Spleen (tissue), 11 donors: Measurements from ENCODE around the gene SLC25A41. TPM values are rescaled to one million over a fixed set of nuclear protein-coding genes. Genes with fewer than 3 reads are reported as not detected.

ENCODE experiments used
- DNase-seq: peaks from one replicate; pipeline ENCODE4 v3.0.0-alpha.2; 2020
- H3K27ac ChIP-seq, 8 donors: fragments of 200-600 bp; sonication (generic) in 7 of 8; 1 replicate in 4 of 8; 2 replicates in 4 of 8; pipeline versions ENCODE4 v1.5.0 to v1.8.0; 2016 to 2021; ENCODE audit warnings: inconsistent platforms in 4 of 8, mild to moderate bottlenecking in 4 of 8, moderate library complexity in 1 of 8
- H3K27me3 ChIP-seq, 7 donors: fragments of 200-600 bp; sonication (generic) in 6 of 7; replicated peaks in 1 of 7; 1 replicate in 4 of 7; 2 replicates in 3 of 7; pipeline versions ENCODE4 v1.5.0 to v1.8.0; 2016 to 2021; ENCODE audit warnings: inconsistent platforms in 3 of 7, mild to moderate bottlenecking in 1 of 7
- H3K36me3 ChIP-seq, 6 donors: fragments of 200-600 bp; sonication (generic) in 5 of 6; 1 replicate in 4 of 6; 2 replicates in 2 of 6; pipeline versions ENCODE4 v1.5.0 to v1.8.0; 2016 to 2021; ENCODE audit warnings: inconsistent platforms in 2 of 6
- H3K4me1 ChIP-seq, 6 donors: fragments of 200-600 bp; sonication (generic) in 5 of 6; 1 replicate in 3 of 6; 2 replicates in 3 of 6; pipeline versions ENCODE4 v1.5.0 to v1.8.0; 2016 to 2021; ENCODE audit warnings: inconsistent platforms in 3 of 6
- H3K4me3 ChIP-seq, 8 donors: fragments of 200-600 bp; sonication (generic) in 7 of 8; 1 replicate in 4 of 8; 2 replicates in 4 of 8; pipeline versions ENCODE4 v1.5.0 to v1.8.0; 2016 to 2021; ENCODE audit warnings: inconsistent platforms in 4 of 8, mild to moderate bottlenecking in 4 of 8, moderate library complexity in 2 of 8
- H3K9me3 ChIP-seq, 8 donors: fragments of 200-600 bp; sonication (generic) in 7 of 8; 1 replicate in 4 of 8; 2 replicates in 4 of 8; pipeline versions ENCODE4 v1.5.0 to v1.8.0; 2016 to 2021; ENCODE audit warnings: inconsistent platforms in 4 of 8
- POLR2A ChIP-seq, 3 donors: fragments of 450-650 bp; IDR thresholded peaks; one replicate each; pipeline ENCODE4 v1.5.1; 2017; ENCODE audit warnings: antibody characterized with exemption in 3 of 3, mild to moderate bottlenecking in 1 of 3
- POLR2AphosphoS5 ChIP-seq, 3 donors: sonication (generic); formaldehyde crosslinking; IDR thresholded peaks; one replicate each; pipeline ENCODE4 v1.5.1; 2017; ENCODE audit warnings: antibody characterized with exemption in 3 of 3
- WGBS, 5 donors: extraction: QIAGEN DNeasy Blood & Tissue Kit in 3 of 5; methylation state at CpG; one replicate each; pipeline versions ENCODE4 v1.1.5 to v1.1.7; 2013 to 2018; 5-methylcytosine and 5-hydroxymethylcytosine counted together
- intact Hi-C: fragments of 100-400 bp; cut with DNase I; formaldehyde crosslinking; loops from one replicate; pipeline ENCODE4 v1.15.0; 2023; ENCODE audit warnings: low total_unique reads
- microRNA-seq, 3 donors: library from miRNA; unstranded; fragments of <30 nt; microRNA quantifications; one replicate each; pipeline versions ENCODE4 to v1.1.0, GENCODE V29; 2019 to 2020
- polyA plus RNA-seq, 3 donors: library from polyadenylated mRNA; stranded (reverse); fragments of 200-250 nt; gene quantifications; one replicate each; pipeline ENCODE4 v1.2.1, GENCODE V29; 2013
- small RNA-seq, 4 donors: library from RNA; depleted of rRNA; stranded (forward); fragments of <200 nt; gene quantifications; one replicate each; pipeline ENCODE3, GENCODE V24; 2016
- total RNA-seq, 7 donors: library from RNA; depleted of rRNA in 3 of 7; stranded (reverse); fragments of >200 nt in 3 of 7; fragmentation: NEBNext Ultra II Directional in 4 of 7; extraction: Animal tissue kit (Norgen Biotek cat#: 25700) in 4 of 7; gene quantifications; one replicate each; pipeline versions ENCODE4 v1.1.0 to v1.2.1, GENCODE V29; 2016 to 2021
- donor health status: healthy with polysubstance abuse.
- donor health status: DM: no; HTN: no; CAD: no; lungs with moderate emphysema.
- donor health status: DM: no; HTN: no; CAD: no.
- donor health status: Bipolar disorder and iron deficiency.
- donor health status: healthy.
- donor health status: DM: no; HTN: no; CAD: no.
- donor health status: DM: yes; HTN: yes; CAD: no.

SLC25A41 gene
- total and polyA plus RNA-seq, 10 donors, result 0.18 to 0.77 (median 0.46) TPM; not detected in 6

- TF ChIP-seq POLR2A (IDR thresholded peaks at IDR 0.05) (no peak), POLR2AphosphoS5 (IDR thresholded peaks at IDR 0.05) (peak in 1 of 3 donors; percentile 33)
- H3K27ac ChIP-seq, result no peak overlapping the region
- intact Hi-C loops, result no loop called here
- H3K9me3 ChIP-seq, result peaks cover 0 to 5% (median 1%) of the 10 kb centered on the region in 8 donors
- DNase-seq, result no peak
- no peaks in the 10 kb centered on the region for H3K27me3 ChIP-seq
- H3K4me1 ChIP-seq, result peaks cover 5 to 19% (median 15%) of the 10 kb centered on the region in 6 donors
- H3K36me3 ChIP-seq, result peaks cover 14 to 56% (median 32%) of the 10 kb centered on the region in 6 donors
- H3K4me3 ChIP-seq, result no peak overlapping the region
- 77 to 85% (median 81%) methylated on average over 19 of the region's 19 CpGs for WGBS, 5 donors
Observed at GRCh38 chr19:6376512-6377190, 56.9 kb downstream of the SLC25A41 start.

Small RNA genes within 50 kb of the gene (microRNA-seq; reads per million reads assigned to microRNA genes)
- gene MIR3940, result 2.0 to 21.0 (median 15.9) reads per million in 3 donors
- gene MIR6790, result 0 reads per million in 3 donors
- 0.57 to 1.1 (median 0.72) reads per million in 3 donors for gene MIR6885

Small RNA genes within 50 kb of the gene (small RNA-seq; reads per million reads assigned to genes)
- gene MIR6790 (0 to 0.08 (median 0) reads per million in 4 donors), gene MIR6885 (0 to 0.14 (median 0) reads per million in 4 donors)

Other genes starting within 250 kb of the SLC25A41 start
- 10 to 100 TPM; 18.9 to 57.2 (median 41.3) TPM for gene MLLT1, start 153.8 kb downstream of the SLC25A41 start, total RNA-seq
- 10 to 100 TPM; 10.1 to 20.6 (median 15.0) TPM for gene MLLT1, start 153.8 kb downstream of the SLC25A41 start, polyA plus RNA-seq
- gene ACER1, start 100.2 kb downstream of the SLC25A41 start, total RNA-seq, result under 1 TPM in 2 of 7 donors, not detected in 5; 0.23 to 0.66 TPM
- gene ACER1, start 100.2 kb downstream of the SLC25A41 start, polyA plus RNA-seq, result under 1 TPM; 0.11 to 0.19 (median 0.12) TPM
- 10 to 100 TPM; 45.3 to 68.6 (median 53.7) TPM for gene CLPP, start 72.2 kb downstream of the SLC25A41 start, total RNA-seq
- gene CLPP, start 72.2 kb downstream of the SLC25A41 start, polyA plus RNA-seq, result 10 to 100 TPM; 43.6 to 66.4 (median 55.9) TPM
- 10 to 100 TPM; 35.5 to 50.6 (median 42.5) TPM for gene ALKBH7, start 61.0 kb downstream of the SLC25A41 start, total RNA-seq
- gene ALKBH7, start 61.0 kb downstream of the SLC25A41 start, polyA plus RNA-seq, result 10 to 100 TPM; 64.6 to 80.3 (median 68.3) TPM
- gene PSPN, start 57.8 kb downstream of the SLC25A41 start, total RNA-seq, result 1 to 10 TPM; 1.3 to 2.2 (median 1.9) TPM
- gene PSPN, start 57.8 kb downstream of the SLC25A41 start, polyA plus RNA-seq, result 1 to 10 TPM in 1 of 3 donors, under 1 TPM in 2; 0.43 to 1.2 (median 0.53) TPM
- 10 to 100 TPM; 35.1 to 51.4 (median 42.3) TPM for gene GTF2F1, start 40.6 kb downstream of the SLC25A41 start, total RNA-seq
- 10 to 100 TPM; 28.3 to 43.7 (median 35.2) TPM for gene GTF2F1, start 40.6 kb downstream of the SLC25A41 start, polyA plus RNA-seq
- gene KHSRP, start 9.0 kb downstream of the SLC25A41 start, total RNA-seq, result 100 to 1,000 TPM in 6 of 7 donors, 10 to 100 TPM in 1; 89.4 to 174 (median 155) TPM
- gene KHSRP, start 9.0 kb downstream of the SLC25A41 start, polyA plus RNA-seq, result 100 to 1,000 TPM in 1 of 3 donors, 10 to 100 TPM in 2; 35.8 to 139 (median 55.3) TPM
- 10 to 100 TPM; 14.9 to 39.6 (median 19.6) TPM for gene SLC25A23, start 26.0 kb upstream of the SLC25A41 start, total RNA-seq
- gene SLC25A23, start 26.0 kb upstream of the SLC25A41 start, polyA plus RNA-seq, result 10 to 100 TPM in 2 of 3 donors, 1 to 10 TPM in 1; 7.5 to 11.4 (median 10.5) TPM
- 1 to 10 TPM in 5 of 7 donors, not detected in 2; 1.1 to 2.0 (median 1.3) TPM for gene CRB3, start 30.5 kb upstream of the SLC25A41 start, total RNA-seq
- 1 to 10 TPM; 1.0 to 1.5 (median 1.1) TPM for gene CRB3, start 30.5 kb upstream of the SLC25A41 start, polyA plus RNA-seq
- 10 to 100 TPM; 39.3 to 70.9 (median 58.5) TPM for gene DENND1C, start 48.0 kb upstream of the SLC25A41 start, total RNA-seq
- 10 to 100 TPM; 36.8 to 67.1 (median 65.1) TPM for gene DENND1C, start 48.0 kb upstream of the SLC25A41 start, polyA plus RNA-seq
- 10 to 100 TPM; 11.4 to 23.8 (median 20.7) TPM for gene TUBB4A, start 68.5 kb upstream of the SLC25A41 start, total RNA-seq
- 1 to 10 TPM; 1.7 to 7.2 (median 2.0) TPM for gene TUBB4A, start 68.5 kb upstream of the SLC25A41 start, polyA plus RNA-seq
- gene TNFSF9, start 97.3 kb upstream of the SLC25A41 start, total RNA-seq, result 1 to 10 TPM in 6 of 7 donors, under 1 TPM in 1; 0.72 to 4.1 (median 3.3) TPM
- gene TNFSF9, start 97.3 kb upstream of the SLC25A41 start, polyA plus RNA-seq, result 1 to 10 TPM; 1.5 to 3.1 (median 2.7) TPM
- 1 to 10 TPM in 6 of 7 donors, under 1 TPM in 1; 0.69 to 7.3 (median 3.0) TPM for gene CD70, start 157.4 kb upstream of the SLC25A41 start, total RNA-seq
- gene CD70, start 157.4 kb upstream of the SLC25A41 start, polyA plus RNA-seq, result 1 to 10 TPM; 3.6 to 6.6 (median 3.9) TPM
- gene TNFSF14, start 236.4 kb upstream of the SLC25A41 start, total RNA-seq, result 10 to 100 TPM in 2 of 7 donors, 1 to 10 TPM in 5; 5.2 to 10.6 (median 8.2) TPM
- gene TNFSF14, start 236.4 kb upstream of the SLC25A41 start, polyA plus RNA-seq, result 1 to 10 TPM in 2 of 3 donors, under 1 TPM in 1; 0.41 to 1.6 (median 1.1) TPM